ENCODE measurements around the gene TMEM184A.

TMEM184A gene

DNA sequence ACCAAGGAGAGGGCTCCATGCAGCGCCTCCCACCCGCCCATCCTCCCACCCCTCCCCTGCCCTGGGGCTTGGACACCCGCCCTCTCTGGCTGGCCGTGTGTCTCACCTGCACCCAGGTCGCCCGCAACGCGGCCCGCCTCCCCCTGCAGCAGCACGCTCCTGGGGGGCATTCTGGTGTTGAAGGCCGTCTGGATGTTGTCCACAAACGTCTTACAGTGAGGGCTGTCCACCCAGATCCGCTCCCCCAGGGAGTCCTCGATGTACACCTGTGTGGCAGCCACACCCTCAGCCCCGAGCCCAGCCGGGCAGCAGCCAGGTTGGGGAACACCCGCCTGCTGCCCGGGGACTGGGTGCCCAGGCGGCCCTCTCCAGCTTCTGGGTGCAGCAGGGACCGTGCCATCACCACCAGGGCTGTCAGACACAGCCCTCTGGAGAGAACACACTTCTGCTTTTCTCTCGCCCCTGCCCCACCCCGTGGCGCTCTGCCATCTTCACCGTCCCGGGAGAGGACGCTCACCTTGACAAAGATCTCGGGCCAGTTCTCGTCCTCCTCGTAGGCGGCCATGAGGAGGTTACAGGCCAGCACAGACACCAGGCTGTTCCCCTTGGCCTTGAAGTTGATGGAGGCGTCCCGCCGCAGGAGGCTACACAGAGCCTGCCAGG lies 56.5 kb downstream of the TMEM184A start:
- no peak for DNase-seq

DNA sequence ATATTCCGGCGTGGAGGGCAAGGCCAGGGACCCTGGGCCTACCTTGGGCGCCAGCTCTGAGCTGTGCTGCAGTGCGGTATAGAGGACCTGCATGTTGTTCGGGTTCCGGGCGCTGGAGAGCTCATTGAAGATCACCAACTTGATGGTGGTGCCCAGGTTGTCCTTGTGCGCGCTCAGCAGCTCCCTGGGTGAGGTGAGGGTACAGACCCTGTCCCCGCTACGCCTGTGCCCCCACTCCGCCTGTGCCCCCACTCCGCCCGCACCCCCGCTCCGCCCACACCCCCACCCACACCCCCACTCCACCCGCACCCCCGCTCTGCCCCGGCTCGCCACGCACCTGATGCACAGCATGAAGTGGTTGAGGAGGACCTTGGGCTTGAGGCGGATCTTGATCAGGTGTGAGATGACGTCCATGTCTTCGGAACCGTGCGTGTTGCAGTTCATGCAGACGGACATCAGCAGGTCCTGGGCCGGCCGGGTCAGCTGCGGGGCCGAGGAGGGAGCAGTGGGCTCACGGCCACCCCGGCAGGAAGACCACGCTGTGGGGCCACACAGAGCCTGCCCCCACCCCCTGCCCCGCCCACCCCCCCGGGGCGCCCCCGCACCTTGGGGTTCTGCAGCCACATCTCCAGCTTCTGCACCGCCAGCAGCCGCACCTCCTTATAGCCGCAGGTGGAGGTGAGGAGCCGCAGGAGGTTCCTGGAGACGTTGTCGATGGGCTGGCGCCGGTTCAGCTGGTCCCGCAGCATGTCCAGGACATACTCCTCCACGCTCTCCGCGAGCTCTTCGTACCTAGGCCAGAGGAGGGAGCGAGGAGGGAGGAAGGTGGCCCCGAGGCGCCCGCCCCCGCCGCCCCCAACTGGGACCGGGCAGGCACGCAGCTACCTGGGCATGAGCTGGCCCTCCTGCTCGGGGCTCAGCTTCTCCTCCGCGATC lies 57.4 kb downstream of the TMEM184A start:
- DNase-seq: no peak

DNA sequence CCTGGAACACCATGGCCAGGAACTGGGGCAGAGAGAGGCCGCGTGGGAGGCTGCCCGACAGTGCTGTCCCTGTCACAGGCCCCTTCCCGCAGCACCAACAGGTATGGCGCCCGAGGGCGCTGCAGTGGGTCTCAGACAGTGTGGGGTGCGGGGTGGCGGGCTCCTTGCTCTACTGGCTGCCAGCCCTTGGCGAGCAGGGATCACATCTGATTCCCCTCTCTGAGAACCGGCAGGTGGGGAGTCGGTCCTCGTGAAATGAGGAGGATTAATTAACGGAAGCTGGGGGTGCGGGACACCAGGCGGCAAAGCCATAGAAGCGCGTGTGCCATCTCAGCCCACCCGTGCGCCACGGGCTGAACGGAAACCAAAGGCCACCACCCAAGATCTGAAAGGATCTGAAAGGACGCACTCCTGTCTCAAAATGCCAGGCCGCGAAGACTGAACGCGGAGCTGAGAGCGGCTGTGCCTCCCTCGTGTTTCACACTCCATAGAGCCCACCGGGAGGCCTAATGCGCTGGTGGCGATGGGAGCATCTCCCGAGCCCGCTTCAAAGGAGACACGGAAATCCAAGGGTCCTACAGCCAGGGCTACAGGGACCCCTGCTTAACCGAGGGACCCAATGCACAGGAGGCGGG lies 58.6 kb downstream of the TMEM184A start:
- DNase-seq: no peak

DNA sequence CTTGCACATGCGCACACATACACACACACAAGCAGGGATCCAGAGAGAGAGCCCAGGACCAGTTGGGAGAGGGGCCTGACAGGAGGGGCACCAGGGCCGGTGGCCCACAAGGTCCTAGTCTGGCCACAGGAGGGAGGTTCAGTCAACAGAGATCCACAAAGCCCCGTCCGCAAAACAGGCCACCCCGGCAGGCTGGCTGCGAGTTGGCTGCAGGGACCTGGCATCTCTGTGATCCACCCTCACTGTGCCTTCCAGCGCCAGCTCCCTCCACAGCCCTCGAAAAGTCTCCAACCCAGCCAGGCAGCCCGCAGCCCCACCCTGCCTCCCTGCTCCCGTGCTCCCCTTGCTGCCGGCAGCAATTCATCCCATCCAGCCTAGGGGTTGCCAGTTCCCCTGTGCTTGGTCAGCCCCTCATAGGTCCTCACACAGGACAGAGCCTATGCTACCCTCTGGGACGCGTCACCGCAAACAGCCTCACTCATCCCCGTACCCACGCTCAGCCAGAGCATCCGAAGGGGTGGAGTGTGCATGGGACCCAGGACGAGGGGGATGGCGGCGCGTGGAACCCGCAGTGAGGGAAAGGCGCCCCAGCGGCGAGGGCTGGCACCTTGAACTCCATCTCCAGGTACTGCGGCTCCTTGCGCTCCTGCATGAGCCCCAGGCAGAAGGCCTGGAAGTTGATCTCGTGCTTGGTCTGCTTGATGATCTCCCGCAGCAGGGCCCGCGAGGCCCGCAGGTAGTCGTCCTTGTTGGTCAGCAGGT lies 59.3 kb downstream of the TMEM184A start:
- no peak for DNase-seq

DNA sequence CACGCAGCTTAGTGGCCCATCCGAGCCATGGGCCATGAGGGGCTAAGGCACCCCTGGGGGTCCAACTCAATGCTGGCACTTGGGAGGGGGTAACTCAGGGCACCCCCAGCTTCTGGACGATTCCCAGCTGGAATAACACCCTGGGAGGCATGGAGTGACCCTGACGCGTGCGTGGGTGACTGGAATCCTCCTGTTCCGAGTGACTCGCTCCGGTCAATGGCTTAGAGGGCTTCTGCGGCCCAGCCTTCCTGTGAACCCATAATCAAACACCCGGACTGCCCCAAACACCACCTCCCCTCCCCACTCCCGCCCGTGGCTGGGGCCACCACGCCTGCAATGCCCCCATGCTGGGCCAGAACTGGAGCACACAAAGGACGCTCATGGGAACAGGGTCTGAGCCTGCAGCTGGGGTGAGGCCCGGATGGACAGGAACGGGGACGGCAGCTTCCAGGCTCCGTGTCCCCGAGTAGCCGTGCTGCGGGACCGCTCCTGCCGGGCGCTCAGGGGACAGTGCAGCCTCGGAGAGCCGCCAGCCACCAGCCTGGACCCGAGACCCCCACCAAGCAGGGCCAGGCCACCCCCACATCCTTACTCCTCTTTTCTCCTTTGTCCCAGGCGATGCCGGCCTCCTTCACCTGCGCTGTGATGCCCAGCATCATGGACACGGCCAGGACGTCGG lies 60.3 kb downstream of the TMEM184A start:
- no peak for DNase-seq

DNA sequence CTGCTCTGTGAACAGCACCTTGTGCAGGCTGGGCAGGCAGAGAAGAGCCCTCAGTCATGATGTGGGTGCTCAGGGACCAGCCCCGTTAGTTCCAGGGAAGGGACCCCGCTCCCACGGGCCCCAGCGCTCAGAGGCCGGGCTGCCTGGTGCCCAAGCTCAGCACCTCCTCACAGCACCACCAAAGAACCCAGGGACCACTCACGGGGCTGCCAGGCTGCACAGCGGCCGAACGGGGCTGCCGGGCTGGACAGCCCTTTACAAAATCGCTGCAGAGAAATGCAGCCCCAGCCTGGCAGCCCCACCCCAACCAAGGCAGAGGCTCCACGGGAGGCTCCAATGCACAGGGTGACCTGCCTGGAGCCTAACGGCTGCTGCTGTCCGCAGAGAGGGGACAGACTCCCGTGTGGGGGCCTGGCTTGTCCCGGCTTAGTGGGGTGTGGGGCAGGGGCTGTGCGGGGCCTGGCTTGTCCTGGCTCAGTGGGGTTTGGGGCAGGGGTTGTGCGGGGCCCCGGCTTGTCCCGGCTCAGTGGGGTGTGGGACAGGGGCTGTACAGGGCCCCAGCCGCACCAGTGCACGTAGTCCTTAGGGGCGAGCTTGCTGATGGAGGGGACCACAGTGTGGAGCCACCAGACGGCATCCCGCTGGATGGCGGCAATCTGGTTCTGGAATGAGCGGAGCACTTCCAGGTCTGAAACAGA lies 61.0 kb downstream of the TMEM184A start:
- no peak for DNase-seq

DNA sequence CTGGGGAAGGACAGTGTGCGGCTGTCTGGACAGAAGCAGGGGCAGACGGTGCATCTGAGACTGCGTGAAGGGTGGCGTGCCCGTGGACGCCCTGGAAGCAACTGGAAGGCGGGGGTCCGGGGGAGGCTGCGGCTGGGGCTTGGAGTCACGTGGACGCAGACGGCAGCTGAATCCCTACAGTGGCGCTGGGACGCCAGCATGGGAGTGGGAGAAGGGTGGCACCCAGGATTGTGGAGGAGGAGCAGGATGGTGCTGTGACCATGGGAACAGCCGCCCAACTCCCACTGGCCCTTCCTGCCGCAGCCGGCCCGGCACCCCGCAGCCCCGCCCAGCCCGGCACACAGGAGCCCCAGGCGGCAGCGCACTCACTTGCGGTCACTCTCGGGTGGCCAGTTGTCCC lies 61.6 kb downstream of the TMEM184A start:
- DNase-seq: no peak

DNA sequence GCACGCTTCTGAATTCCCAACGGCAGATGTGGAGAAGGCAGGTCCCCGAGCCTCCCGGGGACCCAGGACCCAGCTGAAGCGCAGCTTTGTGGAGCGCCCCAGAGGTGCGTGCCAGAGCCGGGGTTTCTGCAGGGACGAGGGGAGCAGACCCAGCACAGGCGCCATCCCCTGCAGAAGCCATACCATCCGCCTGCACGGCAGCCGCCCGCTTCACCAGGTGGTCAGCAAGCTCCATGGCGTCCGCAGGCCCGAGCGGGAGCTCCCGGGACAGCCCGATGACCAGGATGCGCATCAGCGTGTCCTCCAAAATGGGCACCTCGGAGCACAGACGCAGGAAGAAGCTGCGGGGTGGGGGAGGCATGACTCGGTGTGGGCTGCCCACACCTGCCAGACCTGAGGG lies 62.4 kb downstream of the TMEM184A start:
- DNase-seq: no peak

DNA sequence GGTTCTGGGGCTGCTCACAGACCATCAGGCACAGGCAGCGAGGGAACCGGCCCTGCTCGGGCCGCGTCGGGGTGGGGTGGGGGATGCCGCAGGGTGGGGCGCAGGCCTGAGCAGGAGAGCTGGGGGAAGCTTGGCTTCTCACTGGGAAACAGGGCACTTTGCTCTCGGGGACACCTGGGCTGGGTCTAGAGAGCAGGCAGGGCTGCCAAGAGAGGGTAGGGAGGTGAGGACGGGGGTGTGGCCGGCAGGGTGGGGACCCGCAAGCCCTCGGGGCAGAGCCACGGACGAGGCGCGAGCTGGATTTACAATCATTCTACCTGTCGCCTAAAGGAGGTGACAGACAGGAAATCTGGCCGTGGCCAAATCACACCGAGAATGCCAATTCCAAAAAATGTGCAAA lies 62.9 kb downstream of the TMEM184A start:
- no peak for DNase-seq

DNA sequence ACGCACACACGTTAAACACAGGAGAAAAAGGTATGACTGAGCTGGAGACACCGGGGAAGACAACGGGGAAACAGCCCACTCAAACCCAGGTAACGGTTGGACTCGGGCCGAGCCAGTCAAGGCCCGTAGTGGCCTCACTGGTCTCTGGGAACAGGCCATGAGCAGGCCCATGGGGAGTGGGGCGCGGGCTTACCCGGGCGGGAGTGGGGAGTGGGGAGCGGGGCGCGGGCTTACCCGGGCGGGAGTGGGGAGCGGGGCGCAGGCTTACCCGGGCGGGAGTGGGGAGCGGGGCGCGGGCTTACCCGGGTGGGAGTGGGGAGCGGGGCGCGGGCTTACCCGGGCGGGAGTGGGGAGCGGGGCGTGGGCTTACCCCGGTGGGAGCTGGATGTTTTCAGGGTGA lies 63.4 kb downstream of the TMEM184A start:
- DNase-seq: no peak
